ENCODE results near the gene LMBR1.

DNA sequence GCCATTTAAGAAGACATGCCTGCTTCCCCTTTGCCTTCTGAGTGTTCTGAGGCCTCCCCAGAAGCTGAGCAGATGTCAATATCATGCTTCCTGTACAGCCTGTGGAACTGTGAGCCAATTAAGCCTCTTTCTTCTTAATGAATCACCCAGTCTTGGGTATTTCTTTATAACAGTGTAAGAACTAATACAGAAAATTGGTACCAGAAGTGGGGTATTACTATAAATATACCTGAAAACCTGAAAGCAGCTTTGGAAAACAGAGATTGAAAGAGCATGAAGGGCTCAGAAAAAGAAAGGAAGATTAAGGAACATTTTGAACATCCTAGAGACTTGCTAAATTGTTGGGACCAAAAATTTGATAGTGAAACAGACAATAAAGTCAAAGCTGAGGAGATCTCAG is 264.4 kb downstream of the LMBR1 start:
- TF ChIP-seq, protein P1, sequence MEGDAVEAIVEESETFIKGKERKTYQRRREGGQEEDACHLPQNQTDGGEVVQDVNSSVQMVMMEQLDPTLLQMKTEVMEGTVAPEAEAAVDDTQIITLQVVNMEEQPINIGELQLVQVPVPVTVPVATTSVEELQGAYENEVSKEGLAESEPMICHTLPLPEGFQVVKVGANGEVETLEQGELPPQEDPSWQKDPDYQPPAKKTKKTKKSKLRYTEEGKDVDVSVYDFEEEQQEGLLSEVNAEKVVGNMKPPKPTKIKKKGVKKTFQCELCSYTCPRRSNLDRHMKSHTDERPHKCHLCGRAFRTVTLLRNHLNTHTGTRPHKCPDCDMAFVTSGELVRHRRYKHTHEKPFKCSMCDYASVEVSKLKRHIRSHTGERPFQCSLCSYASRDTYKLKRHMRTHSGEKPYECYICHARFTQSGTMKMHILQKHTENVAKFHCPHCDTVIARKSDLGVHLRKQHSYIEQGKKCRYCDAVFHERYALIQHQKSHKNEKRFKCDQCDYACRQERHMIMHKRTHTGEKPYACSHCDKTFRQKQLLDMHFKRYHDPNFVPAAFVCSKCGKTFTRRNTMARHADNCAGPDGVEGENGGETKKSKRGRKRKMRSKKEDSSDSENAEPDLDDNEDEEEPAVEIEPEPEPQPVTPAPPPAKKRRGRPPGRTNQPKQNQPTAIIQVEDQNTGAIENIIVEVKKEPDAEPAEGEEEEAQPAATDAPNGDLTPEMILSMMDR (IDR thresholded peaks at IDR 0.05) = no peak
- TF ChIP-seq POLR2A (IDR thresholded peaks at IDR 0.05; ENCODE audit: low read depth) = no peak
- TF ChIP-seq POLR2AphosphoS5 (IDR thresholded peaks at IDR 0.05) = no peak
- TF ChIP-seq EP300 (IDR thresholded peaks at IDR 0.05) = no peak
